Measurements from ENCODE around the gene ZNRF1.

DNA sequence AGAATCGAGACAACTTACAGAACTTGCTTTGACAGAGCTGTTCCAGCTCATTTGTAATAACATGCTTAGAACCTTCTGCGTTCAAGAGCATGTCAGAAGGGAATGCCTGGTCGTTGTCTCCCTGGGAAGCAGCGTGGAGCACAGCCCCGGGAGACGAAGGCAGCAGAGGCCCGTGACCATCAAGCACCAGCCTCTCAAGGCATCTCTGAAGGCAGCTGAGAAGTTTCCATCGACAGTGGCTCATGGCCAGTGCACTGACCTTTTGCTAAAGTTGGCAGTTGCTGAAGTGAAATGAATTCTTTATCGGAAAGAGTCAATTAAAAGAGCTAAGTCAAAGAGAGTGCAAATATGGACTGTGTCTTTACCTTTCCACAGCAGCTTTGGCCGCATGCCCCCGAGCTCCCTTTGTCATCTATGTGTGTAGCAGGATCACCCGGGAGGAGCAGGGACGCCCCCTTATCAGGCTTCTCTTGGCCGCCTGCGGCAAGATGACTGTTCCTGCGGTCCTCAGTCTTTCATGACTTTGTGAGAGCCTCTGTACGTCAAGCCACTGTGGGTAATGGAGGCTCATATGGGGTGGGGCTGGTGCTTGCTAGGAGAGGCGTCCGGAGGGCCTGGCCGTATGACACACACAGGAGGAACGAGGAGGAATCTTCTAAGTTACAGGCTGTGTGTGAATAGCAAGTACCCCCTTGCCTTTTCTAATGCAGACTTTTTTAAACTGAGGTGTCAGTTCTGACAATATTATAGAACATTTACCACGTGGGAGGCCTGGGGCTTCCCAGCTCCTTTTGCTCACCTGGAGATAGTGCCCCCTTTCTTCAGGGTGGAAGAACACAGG is 63.5 kb downstream of the ZNRF1 start:
- TF ChIP-seq TEAD4 (IDR thresholded peaks at IDR 0.05; ENCODE audit: low read depth, low read length) (no peak), CTCF (IDR thresholded peaks at IDR 0.05; ENCODE audit: control extremely low read depth in 1 of 3, insufficient read depth in 1 of 3, low read depth in 1 of 3, low read length in 3 of 3) (peak in 2 of 3 experiments; percentile 34 to 45; a peak in 2 of 4 replicates), RAD21 (IDR thresholded peaks at IDR 0.05 in 1 of 2, conservative IDR thresholded peaks at IDR 0.05 in 1 of 2; ENCODE audit: low read depth in 2 of 2, low read length in 2 of 2) (no peak; a peak in 1 of 4 replicates), ZNF274 (IDR thresholded peaks at IDR 0.05; ENCODE audit: borderline replicate concordance, extremely low read depth, low read length) (no peak), CBX8 (IDR thresholded peaks at IDR 0.05; ENCODE audit: borderline replicate concordance, low read depth, low read length) (no peak), RFX5 (IDR thresholded peaks at IDR 0.05; ENCODE audit: borderline replicate concordance, low read depth, low read length) (no peak), EZH2 (IDR thresholded peaks at IDR 0.05; ENCODE audit: low read depth, low read length, severe bottlenecking) (no peak), EP300 (IDR thresholded peaks at IDR 0.05; ENCODE audit: borderline replicate concordance in 1 of 2, low read depth in 2 of 2, low read length in 2 of 2) (no peak), POLR2AphosphoS5 (IDR thresholded peaks at IDR 0.05; ENCODE audit: low read depth, low read length) (no peak)

Data from H1 (cell line).